ENCODE data around the gene SRP72. TPM values are rescaled to one million over a fixed set of nuclear protein-coding genes. Genes with fewer than 3 reads are reported as not detected.

SRP72 gene
- total and polyA plus RNA-seq, 3 donors from 2014 or later = 57.2 to 76.5 (median 67.9) TPM

DNA sequence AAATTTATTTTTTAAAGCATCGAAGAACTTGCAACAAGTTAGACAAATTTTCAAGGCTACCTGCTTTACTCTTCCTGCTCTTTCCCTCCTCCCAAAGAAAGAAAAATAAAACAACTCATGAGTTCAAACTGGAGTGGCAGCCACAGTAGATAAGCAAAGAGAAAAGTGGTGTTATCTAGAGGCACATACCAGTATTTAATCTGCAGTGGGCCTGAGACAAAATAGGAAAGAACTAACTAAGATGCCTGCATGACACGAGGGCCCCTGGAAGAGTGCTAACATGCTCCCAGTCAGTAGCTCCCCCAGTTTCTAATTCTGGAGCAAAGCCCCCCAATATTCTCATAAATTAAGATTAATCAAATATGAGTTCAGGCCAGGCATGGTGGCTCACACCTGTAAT is 46.1 kb downstream of the SRP72 start:
- 40 to 54% methylated on average over 2 of the region's 2 CpGs for WGBS, 2 donors
- intact Hi-C loops (cut with DNase I; ENCODE audit: low total_unique reads) = no loop called here
- Histone ChIP-seq H3K4me3 (no peak overlapping the region), H3K27me3 (no peaks in the 10 kb centered on the region), H3K9me3 (no peaks in the 10 kb centered on the region), H3K27ac (no peak overlapping the region), H3K4me1 (peaks cover 9% of the 10 kb centered on the region), H3K36me3 (ENCODE audit: low read depth, missing control alignments) (no peaks in the 10 kb centered on the region)
- no peak for DNase-seq
- TF ChIP-seq, protein P1, sequence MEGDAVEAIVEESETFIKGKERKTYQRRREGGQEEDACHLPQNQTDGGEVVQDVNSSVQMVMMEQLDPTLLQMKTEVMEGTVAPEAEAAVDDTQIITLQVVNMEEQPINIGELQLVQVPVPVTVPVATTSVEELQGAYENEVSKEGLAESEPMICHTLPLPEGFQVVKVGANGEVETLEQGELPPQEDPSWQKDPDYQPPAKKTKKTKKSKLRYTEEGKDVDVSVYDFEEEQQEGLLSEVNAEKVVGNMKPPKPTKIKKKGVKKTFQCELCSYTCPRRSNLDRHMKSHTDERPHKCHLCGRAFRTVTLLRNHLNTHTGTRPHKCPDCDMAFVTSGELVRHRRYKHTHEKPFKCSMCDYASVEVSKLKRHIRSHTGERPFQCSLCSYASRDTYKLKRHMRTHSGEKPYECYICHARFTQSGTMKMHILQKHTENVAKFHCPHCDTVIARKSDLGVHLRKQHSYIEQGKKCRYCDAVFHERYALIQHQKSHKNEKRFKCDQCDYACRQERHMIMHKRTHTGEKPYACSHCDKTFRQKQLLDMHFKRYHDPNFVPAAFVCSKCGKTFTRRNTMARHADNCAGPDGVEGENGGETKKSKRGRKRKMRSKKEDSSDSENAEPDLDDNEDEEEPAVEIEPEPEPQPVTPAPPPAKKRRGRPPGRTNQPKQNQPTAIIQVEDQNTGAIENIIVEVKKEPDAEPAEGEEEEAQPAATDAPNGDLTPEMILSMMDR (IDR thresholded peaks at IDR 0.05) = no peak
- TF ChIP-seq POLR2A (IDR thresholded peaks at IDR 0.05) = no peak

DNA sequence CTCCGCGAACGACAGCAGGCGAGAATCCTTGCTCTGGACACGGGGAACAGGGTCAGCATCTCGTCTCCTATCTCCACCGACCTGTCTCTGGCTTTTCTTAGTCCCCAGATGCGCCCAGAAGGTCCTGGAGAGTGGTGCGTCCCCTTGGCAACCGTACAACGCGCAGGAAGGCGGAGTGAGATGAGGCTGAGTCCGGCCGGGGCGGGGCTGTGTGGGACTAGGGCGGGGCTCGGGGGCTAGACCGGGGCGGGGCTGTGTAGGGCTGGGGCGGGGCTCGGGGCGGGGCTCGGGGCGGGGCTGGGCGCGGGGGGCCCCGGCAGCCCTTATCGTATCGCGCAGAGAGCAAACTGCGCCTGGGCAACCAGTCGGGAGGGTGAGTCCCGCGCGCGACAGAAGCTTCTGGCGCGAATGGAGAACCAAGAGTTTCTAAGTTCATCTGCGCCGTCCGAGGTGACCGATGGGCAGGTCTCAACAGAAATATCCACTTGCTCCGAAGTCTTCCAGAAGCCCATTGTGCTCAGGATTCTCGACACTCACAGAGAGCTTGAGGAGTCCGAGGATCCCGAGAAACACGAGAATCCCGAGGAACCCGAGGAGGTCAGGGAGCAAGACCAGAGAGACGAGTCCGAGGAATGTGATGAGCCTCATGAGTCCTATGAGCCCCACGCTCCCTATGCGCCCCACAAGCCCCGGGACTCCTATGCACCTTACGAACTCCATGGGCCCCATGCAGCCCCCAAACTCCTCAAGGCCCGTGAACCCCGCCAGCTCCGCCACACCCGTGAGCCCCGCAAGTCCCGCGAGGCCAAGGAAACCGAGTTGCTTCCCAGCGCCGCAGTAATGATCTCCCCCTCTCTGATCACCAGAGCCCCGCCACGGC is 63.1 kb downstream of the SRP72 start:
- WGBS, 2 donors = 3 to 9% methylated on average over 11 to 58 of the region's 68 CpGs
- Histone ChIP-seq H3K27me3 (no peaks in the 10 kb centered on the region), H3K9me3 (no peaks in the 10 kb centered on the region), H3K36me3 (ENCODE audit: low read depth, missing control alignments) (no peaks in the 10 kb centered on the region), H3K27ac (peak overlapping the region in 1 of 2 donors; percentile 62), H3K4me1 (peaks cover 9% of the 10 kb centered on the region), H3K4me3 (peak overlapping the region; percentile 68 to 75)
- intact Hi-C loops (cut with DNase I; ENCODE audit: low total_unique reads) = no loop called here
- peak; percentile 95 for DNase-seq
- no peak for TF ChIP-seq POLR2A (IDR thresholded peaks at IDR 0.05)
- TF ChIP-seq, protein P1 (IDR thresholded peaks at IDR 0.05) = no peak

DNA sequence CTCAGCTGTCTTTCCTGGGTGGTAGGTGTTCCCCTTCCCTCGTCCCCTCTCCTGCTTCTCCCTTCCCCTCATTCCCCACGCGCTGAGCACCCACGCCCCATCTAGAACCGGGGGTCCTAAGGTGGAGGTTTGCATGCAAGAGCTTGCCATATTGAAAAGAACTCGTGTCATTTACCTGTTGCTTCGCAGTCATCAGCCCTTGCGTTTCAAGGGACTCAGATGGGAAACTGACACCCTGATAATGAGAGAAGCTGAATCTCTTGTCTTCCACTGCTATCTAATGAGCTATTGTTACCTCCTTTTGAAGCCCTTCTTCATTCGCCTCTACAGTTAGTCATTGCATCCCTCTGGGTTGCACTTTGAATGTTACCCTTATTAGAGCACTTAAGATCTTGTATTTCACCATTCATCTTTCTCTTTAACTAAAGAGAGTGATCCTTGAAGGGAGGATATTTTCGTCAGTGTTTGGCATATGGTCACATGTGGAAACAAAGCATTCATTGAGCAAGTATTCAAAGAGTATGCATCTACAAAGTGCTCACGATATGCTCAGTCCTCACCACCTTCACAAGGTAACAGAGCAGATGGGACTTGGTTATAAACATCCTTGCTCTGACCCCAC is 63.8 kb downstream of the SRP72 start:
- DNase-seq = no peak
- no peaks in the 10 kb centered on the region for H3K36me3 ChIP-seq (ENCODE audit: low read depth, missing control alignments)
- H3K4me3 ChIP-seq = peak overlapping the region; percentile 68 to 75
- H3K27me3 ChIP-seq = no peaks in the 10 kb centered on the region
- H3K27ac ChIP-seq = no peak overlapping the region
- no peaks in the 10 kb centered on the region for H3K9me3 ChIP-seq
- intact Hi-C loops (cut with DNase I; ENCODE audit: low total_unique reads) = no loop called here
- TF ChIP-seq, protein P1 (IDR thresholded peaks at IDR 0.05) = no peak
- no peak for TF ChIP-seq POLR2A (IDR thresholded peaks at IDR 0.05)
- H3K4me1 ChIP-seq = peaks cover 9% of the 10 kb centered on the region
- 24 to 25% methylated on average over 11 of the region's 11 CpGs for WGBS, 2 donors

DNA sequence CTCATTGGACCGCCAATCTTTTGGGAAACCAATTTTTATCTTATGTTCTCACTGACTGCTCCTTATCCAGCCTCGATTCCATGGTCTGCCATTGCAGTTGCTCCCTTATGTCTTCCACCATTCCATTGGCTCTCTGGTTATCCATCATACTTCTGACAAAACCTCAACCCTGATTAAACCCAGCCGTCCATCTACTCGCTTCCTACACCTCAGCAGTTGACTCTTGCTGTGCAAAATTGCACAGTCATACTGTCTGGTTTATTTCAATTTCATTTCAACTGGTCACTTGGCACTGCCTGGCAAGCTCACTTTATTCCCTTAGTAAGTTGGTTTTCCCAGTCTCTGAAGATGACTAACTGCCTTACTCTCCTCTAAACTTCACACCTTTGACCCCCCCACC is 64.4 kb downstream of the SRP72 start:
- 49 to 73% methylated on average over 4 of the region's 4 CpGs for WGBS, 2 donors
- Histone ChIP-seq H3K27ac (no peak overlapping the region), H3K36me3 (ENCODE audit: low read depth, missing control alignments) (no peaks in the 10 kb centered on the region), H3K4me3 (no peak overlapping the region), H3K27me3 (no peaks in the 10 kb centered on the region), H3K4me1 (peaks cover 9% of the 10 kb centered on the region), H3K9me3 (no peaks in the 10 kb centered on the region)
- intact Hi-C loops (cut with DNase I; ENCODE audit: low total_unique reads) = no loop called here
- TF ChIP-seq POLR2A (IDR thresholded peaks at IDR 0.05) = no peak
- TF ChIP-seq, protein P1 (IDR thresholded peaks at IDR 0.05) = no peak
- no peak for DNase-seq

Measured in testis (tissue), 3 donors.